Stomach smooth muscle (tissue), 2 donors: ENCODE measurements around the gene SRGAP1.

Experiments used
- H3K27ac ChIP-seq: one replicate; pipeline ENCODE4 v1.7.0; 2013; ENCODE audit warnings: mild to moderate bottlenecking, low read length, inconsistent platforms
- H3K27me3 ChIP-seq, 2 donors: one replicate each; pipeline ENCODE4 v1.7.0; 2013; ENCODE audit warnings: low read length in 2 of 2; ENCODE audit not compliant: insufficient read depth in 2 of 2, control insufficient read depth in 1 of 2
- H3K36me3 ChIP-seq, 2 donors: one replicate each; pipeline ENCODE4 v1.7.0; 2013; ENCODE audit warnings: low read length in 2 of 2; ENCODE audit not compliant: control insufficient read depth in 2 of 2, insufficient read depth in 2 of 2
- H3K4me1 ChIP-seq: one replicate; pipeline ENCODE4 v1.7.0; 2013; ENCODE audit warnings: low read length; ENCODE audit not compliant: control insufficient read depth, insufficient read depth
- H3K4me3 ChIP-seq, 2 donors: one replicate each; pipeline ENCODE4 v1.7.0; 2013; ENCODE audit warnings: low read length in 2 of 2
- H3K9ac ChIP-seq, 2 donors: one replicate each; pipeline ENCODE4 v1.7.0; 2013; ENCODE audit warnings: low read length in 2 of 2, mild to moderate bottlenecking in 1 of 2
- H3K9me3 ChIP-seq, 2 donors: one replicate each; pipeline ENCODE4 v1.7.0; 2013; ENCODE audit warnings: low read length in 2 of 2; ENCODE audit not compliant: control insufficient read depth in 2 of 2
- donor health status: healthy.
- donor health status: Pancreatic carcinoma.

Gene SRGAP1

DNA sequence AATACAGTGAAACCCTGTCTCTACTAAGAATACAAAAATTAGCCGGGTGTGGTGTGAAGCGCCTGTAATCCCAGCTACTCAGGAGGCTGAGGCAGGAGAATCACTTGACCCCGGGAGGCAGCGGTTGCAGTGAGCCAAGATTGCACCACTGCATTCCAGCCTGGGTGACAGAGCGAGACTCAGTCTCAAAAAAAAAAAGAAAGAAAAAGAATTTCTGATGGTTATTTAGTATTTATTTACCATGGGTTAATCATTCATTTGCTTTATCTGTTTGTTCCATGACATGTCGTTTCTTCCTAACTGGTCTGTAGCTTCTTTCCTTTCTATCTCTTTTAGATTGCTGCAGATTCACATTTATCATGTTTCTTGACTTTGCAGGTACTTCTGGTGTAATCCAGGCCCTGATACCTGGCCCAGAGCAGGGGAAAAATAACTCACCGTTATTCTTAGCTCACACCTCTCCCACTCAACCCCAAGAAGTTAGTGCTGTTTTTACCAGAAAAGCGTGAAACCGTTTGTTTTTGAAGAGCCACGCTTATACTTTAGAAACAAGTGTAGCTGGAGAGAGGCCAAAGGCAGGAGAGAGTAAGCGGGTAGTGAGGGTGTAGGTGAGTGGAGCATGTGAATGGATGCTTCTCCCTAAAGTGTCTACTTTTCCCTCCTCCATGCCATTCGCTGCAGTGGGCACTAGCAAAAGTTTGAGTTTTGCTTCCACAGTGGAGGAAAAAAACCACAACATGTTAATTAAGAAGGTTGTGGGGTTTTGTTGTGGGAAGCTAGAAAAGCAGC lies 45.4 kb downstream of the SRGAP1 start:
- Histone ChIP-seq H3K9me3 (no peaks in the 10 kb centered on the region), H3K4me3 (no peak overlapping the region), H3K27me3 (no peaks in the 10 kb centered on the region), H3K36me3 (no peaks in the 10 kb centered on the region), H3K27ac (no peak overlapping the region), H3K9ac (no peak overlapping the region), H3K4me1 (peaks cover 4% of the 10 kb centered on the region)

DNA sequence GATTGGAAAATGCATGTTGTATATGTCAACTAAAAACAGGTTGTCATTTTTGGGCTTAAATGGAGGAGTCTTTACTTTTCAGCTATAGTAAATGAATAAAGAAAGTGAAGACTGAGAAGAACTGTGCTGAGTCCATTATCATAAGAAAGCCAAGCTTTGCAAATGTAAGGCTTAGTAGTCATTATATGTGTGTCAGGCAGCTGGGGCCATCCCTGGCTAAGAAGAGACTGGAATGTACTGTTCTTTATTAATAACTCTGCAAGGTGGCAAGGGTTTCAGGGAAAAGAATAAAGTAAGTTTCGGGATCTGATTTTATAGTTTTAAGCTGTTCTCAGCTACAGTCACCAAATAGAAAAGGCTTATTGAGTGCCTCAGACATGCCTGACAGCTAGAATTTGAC lies 48.7 kb downstream of the SRGAP1 start:
- H3K27me3 ChIP-seq, result no peaks in the 10 kb centered on the region
- no peak overlapping the region for H3K4me3 ChIP-seq
- no peaks in the 10 kb centered on the region for H3K36me3 ChIP-seq
- H3K9me3 ChIP-seq, result no peaks in the 10 kb centered on the region
- no peak overlapping the region for H3K9ac ChIP-seq
- no peak overlapping the region for H3K27ac ChIP-seq
- peaks cover 7% of the 10 kb centered on the region for H3K4me1 ChIP-seq

DNA sequence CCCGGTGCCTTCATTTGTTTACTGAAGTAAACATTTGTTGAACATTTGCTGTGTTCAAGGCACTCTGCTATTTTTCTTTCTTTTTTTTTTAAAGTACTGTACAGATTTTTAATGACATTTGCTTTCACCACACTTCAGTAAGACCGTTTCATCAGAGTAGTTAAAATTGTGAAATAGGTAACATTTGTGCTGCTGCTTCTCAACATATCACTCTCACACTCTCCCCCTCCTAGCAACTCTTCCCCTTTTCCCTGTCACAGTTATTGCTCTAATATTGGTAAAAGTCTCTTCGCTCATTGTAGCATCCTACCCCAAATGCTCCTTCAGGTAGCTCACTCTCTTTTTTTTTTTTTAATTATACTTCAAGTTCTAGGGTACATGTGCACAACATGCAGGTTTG lies 49.6 kb downstream of the SRGAP1 start:
- H3K36me3 ChIP-seq, result no peaks in the 10 kb centered on the region
- H3K27me3 ChIP-seq, result no peaks in the 10 kb centered on the region
- peaks cover 7% of the 10 kb centered on the region for H3K4me1 ChIP-seq
- no peak overlapping the region for H3K27ac ChIP-seq
- no peaks in the 10 kb centered on the region for H3K9me3 ChIP-seq
- no peak overlapping the region for H3K4me3 ChIP-seq
- H3K9ac ChIP-seq, result no peak overlapping the region

DNA sequence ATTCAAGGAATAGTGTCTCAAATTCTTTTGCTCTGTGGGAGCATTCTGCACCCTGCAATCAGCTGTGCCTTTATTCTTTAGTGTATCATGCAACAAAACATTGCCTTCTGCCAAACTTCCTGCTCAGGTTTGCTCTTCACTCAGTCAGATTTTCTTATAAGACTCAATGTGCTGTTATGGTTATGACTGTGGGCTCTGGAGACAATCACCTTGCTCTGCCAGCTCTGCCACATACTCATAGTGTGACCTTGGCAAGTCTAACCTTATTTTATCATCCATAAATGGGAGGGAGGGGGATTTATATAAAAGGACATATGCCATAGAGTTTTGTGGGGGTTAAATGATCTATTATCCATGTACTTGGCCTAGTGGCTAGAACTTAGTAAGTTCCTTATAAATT lies 51.3 kb downstream of the SRGAP1 start:
- H3K27me3 ChIP-seq, result no peaks in the 10 kb centered on the region
- no peaks in the 10 kb centered on the region for H3K9me3 ChIP-seq
- H3K4me3 ChIP-seq, result no peak overlapping the region
- H3K4me1 ChIP-seq, result peaks cover 7% of the 10 kb centered on the region
- H3K9ac ChIP-seq, result no peak overlapping the region
- peak overlapping the region; percentile 20 for H3K27ac ChIP-seq
- H3K36me3 ChIP-seq, result no peaks in the 10 kb centered on the region

- H3K4me1 ChIP-seq, result peaks cover 10% of the 10 kb centered on the region
- H3K9ac ChIP-seq, result no peak overlapping the region
- no peak overlapping the region for H3K27ac ChIP-seq
- H3K36me3 ChIP-seq, result no peaks in the 10 kb centered on the region
- no peak overlapping the region for H3K4me3 ChIP-seq
- H3K27me3 ChIP-seq, result no peaks in the 10 kb centered on the region
- H3K9me3 ChIP-seq, result no peaks in the 10 kb centered on the region
These were observed 53.4 kb downstream of the SRGAP1 start for GRCh38 chr12:63897931-63898330.

DNA sequence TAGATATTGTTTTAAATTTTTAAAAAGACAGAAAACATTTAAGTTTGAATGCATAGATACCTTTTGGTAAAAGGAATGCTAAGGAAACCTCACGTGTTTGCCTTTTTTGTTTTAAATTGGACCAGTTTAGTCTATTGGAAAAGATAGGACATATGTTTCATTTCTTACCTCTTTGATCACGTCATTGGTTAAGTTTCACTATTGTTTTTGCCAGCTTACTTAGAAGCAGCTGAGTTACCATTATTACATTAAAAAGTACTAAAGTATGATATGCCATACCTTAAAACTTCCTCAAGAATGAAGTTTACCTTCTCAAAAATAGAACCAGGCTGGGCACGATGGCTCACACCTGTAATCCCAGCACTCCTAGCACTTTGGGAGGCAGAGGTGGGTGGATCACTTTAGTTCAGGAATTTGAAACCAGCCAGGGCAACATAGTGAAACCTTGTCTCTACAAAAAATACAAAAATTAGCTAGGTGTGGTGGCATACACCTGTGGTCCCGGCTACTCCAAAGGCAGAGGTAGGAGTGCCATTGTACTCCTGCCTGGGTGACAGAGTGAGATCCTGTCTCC lies 54.4 kb downstream of the SRGAP1 start:
- H3K4me3 ChIP-seq, result no peak overlapping the region
- no peak overlapping the region for H3K27ac ChIP-seq
- H3K4me1 ChIP-seq, result peaks cover 6% of the 10 kb centered on the region
- H3K9ac ChIP-seq, result no peak overlapping the region
- H3K9me3 ChIP-seq, result no peaks in the 10 kb centered on the region
- H3K27me3 ChIP-seq, result no peaks in the 10 kb centered on the region
- no peaks in the 10 kb centered on the region for H3K36me3 ChIP-seq

GRCh38 chr12:63899396-63899795 lies 54.9 kb downstream of the SRGAP1 start:
- peaks cover 6% of the 10 kb centered on the region for H3K4me1 ChIP-seq
- no peaks in the 10 kb centered on the region for H3K36me3 ChIP-seq
- H3K4me3 ChIP-seq, result no peak overlapping the region
- H3K27ac ChIP-seq, result no peak overlapping the region
- no peaks in the 10 kb centered on the region for H3K27me3 ChIP-seq
- no peak overlapping the region for H3K9ac ChIP-seq
- no peaks in the 10 kb centered on the region for H3K9me3 ChIP-seq

DNA sequence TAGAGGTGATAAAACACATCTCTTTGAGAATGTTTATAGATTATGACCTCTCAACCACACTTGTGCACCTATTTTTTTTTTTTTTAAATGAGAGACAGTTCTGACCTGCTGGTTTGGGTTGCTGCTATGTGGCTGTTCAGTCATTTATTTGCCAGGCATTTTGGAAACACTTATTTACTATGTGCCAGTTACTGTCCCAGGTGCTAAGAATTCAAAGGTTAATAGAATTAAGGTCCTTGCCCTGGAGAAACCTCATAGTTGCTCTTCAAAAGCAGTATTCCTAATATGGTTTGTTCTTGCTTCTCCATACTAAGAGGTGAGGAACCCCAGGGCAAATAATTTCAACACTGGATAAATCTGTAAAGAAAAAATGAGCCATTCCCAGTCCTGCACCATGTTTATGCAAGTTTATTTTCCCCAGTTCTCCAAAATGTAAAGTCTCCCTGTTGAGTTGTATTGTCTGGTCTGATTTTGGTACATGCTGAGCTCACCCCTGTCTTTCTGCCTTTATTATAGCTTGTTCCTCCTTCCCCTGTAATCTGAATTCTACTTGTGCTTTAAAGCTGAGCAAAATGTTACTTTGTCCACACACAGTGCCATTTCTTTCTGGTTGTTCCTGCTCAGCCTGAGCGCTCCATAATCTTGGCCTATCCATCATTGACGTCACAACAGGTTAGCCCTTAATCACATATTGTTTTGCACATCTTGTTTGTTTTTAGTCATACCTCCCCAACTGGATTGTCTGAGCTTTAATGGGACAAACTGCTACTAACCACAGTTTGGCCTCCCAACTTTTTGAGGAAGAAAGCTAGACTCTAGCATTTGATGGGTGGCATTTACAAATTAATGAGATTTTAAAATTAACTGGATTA lies 56.7 kb downstream of the SRGAP1 start:
- H3K4me3 ChIP-seq, result no peak overlapping the region
- no peaks in the 10 kb centered on the region for H3K27me3 ChIP-seq
- H3K27ac ChIP-seq, result no peak overlapping the region
- H3K36me3 ChIP-seq, result no peaks in the 10 kb centered on the region
- no peaks in the 10 kb centered on the region for H3K9me3 ChIP-seq
- H3K9ac ChIP-seq, result no peak overlapping the region
- peaks cover 4% of the 10 kb centered on the region for H3K4me1 ChIP-seq

DNA sequence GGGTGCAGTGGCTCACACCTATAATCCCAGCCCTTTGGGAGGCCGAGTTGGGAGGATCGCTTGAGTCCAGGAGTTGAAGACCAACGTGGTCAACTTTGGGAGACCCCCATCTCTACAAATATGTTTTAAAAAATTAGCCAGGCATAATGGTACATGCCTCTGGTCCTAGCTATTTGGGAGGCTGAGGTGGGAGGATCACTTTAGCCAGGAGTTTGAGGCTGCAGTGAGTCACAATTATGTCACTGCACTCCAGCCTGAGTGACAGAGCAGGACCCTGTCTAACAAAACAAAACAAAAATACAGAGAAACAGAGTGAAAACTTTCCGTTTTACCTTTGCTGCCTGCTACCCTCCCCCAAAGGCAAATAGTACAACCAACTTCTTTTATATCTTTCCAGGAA lies 60.2 kb downstream of the SRGAP1 start:
- H3K9ac ChIP-seq, result no peak overlapping the region
- no peak overlapping the region for H3K27ac ChIP-seq
- H3K4me3 ChIP-seq, result no peak overlapping the region
- no peaks in the 10 kb centered on the region for H3K27me3 ChIP-seq
- peaks cover 4% of the 10 kb centered on the region for H3K4me1 ChIP-seq
- H3K9me3 ChIP-seq, result peaks cover 0 to 2% of the 10 kb centered on the region in 2 donors
- H3K36me3 ChIP-seq, result no peaks in the 10 kb centered on the region

GRCh38 chr12:63905544-63905943 lies 61.0 kb downstream of the SRGAP1 start:
- Histone ChIP-seq H3K4me3 (no peak overlapping the region), H3K9me3 (peaks cover 0 to 2% of the 10 kb centered on the region in 2 donors), H3K27ac (no peak overlapping the region), H3K27me3 (no peaks in the 10 kb centered on the region), H3K36me3 (no peaks in the 10 kb centered on the region), H3K4me1 (peaks cover 4% of the 10 kb centered on the region), H3K9ac (no peak overlapping the region)
